Measurements from ENCODE around the gene DPH2. TPM values are rescaled to one million over a fixed set of nuclear protein-coding genes. Genes with fewer than 3 reads are reported as not detected.

Gene DPH2
- total RNA-seq, 1 donor from 2014 or later = 15.0 TPM

DNA sequence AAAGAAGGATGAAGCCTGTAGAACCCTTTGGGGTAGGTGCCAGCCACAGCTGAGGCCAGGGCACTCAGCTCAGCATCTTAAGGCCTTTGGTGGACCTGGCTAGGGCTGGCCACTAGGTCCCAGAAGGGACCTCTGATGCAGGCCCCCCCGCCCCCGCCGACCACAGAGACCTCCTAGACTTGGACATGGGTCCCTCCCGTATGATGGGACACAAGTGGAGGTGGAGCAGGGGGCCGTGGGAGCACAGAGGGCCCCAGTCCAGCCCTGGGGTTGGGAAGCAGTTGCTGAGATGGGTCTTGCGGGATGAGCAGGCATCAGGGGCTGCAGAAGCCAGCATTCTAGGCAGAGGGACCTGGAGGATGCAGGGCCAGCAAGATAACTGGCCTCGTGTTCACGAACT, 12.4 kb downstream of the DPH2 start:
- no peak overlapping the region for H3K27ac ChIP-seq
- H3K27me3 ChIP-seq (ENCODE audit: low read depth) = no peaks in the 10 kb centered on the region
- DNase-seq (no peak), ATAC-seq (no peak)
- TF ChIP-seq CTCF (IDR thresholded peaks at IDR 0.05) = no peak
- H3K36me3 ChIP-seq = peaks cover 21% of the 10 kb centered on the region
- H3K4me1 ChIP-seq = peaks cover 25% of the 10 kb centered on the region
- intact Hi-C loops (cut with DNase I) = no loop called here
- no peaks in the 10 kb centered on the region for H3K9me3 ChIP-seq
- no peak overlapping the region for H3K4me3 ChIP-seq

DNA sequence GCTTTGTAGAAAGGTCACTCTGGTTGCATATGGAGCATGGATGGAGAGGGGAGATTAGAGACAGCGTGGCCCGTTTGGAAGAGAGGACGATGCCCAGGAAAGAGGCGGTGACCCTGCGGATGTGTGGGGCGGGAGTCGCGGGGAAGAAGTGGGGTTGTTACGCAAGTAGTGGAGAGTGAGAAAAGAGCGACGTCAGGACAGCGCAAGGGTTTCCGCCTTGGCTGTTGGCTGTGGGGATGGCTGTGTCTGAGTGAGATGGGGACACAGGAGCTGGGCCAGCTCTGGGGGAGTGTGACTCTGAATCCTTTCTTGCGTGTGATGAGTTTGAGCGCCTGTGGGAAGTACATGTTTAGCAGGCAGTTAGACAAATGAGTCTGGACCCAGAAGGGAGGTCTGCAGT, 13.0 kb downstream of the DPH2 start:
- Histone ChIP-seq H3K4me1 (peaks cover 19% of the 10 kb centered on the region), H3K4me3 (no peak overlapping the region), H3K27me3 (ENCODE audit: low read depth) (no peaks in the 10 kb centered on the region), H3K27ac (no peak overlapping the region), H3K9me3 (no peaks in the 10 kb centered on the region), H3K36me3 (peaks cover 15% of the 10 kb centered on the region)
- intact Hi-C loops (cut with DNase I) = no loop called here
- no peak for TF ChIP-seq CTCF (IDR thresholded peaks at IDR 0.05)
- DNase-seq (no peak), ATAC-seq (no peak)

DNA sequence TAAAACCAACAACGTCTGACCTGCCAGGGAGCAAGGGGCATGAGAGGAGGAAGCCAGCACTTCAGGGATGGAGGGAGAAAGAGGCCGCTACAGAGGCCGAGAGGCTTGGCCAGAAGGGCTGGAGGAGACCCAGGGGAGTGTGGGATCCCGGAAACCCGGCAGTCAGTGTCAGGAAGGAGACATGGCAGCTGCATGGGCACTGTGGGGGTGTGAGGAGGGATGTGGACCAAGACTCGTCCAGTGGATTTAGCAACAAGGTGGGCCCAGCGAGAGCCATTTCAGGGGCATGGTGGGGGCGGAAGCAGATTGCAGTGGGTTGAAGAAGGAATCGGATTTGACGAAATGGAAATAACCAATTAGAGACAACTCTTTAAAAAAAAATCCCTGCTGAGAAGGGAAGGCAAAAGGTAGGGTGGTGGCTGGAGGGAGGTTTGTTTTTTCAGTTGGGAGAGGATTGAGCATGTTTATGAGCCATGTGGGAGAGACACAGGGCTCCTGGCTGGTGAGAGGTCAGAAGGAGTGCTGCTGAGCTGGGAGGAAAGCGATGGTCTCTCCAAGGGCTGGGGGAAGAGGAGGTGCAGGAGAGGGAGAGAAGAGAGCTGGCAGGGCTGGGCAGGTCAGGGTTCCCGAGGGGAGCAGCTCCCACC, 13.6 kb downstream of the DPH2 start:
- no peaks in the 10 kb centered on the region for H3K27me3 ChIP-seq (ENCODE audit: low read depth)
- H3K9me3 ChIP-seq = no peaks in the 10 kb centered on the region
- DNase-seq (no peak), ATAC-seq (no peak)
- H3K36me3 ChIP-seq = peaks cover 9% of the 10 kb centered on the region
- peaks cover 13% of the 10 kb centered on the region for H3K4me1 ChIP-seq
- intact Hi-C loops (cut with DNase I) = no loop called here
- no peak overlapping the region for H3K27ac ChIP-seq
- TF ChIP-seq CTCF (IDR thresholded peaks at IDR 0.05) = no peak
- no peak overlapping the region for H3K4me3 ChIP-seq

- Histone ChIP-seq H3K27ac (no peak overlapping the region), H3K36me3 (peaks cover 8% of the 10 kb centered on the region), H3K27me3 (ENCODE audit: low read depth) (no peaks in the 10 kb centered on the region), H3K4me3 (no peak overlapping the region), H3K4me1 (peaks cover 6% of the 10 kb centered on the region), H3K9me3 (no peaks in the 10 kb centered on the region)
- intact Hi-C loops (cut with DNase I) = no loop called here
- no peak for TF ChIP-seq CTCF (IDR thresholded peaks at IDR 0.05)
- ATAC-seq (no peak), DNase-seq (no peak)
Measured at GRCh38 chr1:43984855-43985254, 15.0 kb downstream of the DPH2 start.

DNA sequence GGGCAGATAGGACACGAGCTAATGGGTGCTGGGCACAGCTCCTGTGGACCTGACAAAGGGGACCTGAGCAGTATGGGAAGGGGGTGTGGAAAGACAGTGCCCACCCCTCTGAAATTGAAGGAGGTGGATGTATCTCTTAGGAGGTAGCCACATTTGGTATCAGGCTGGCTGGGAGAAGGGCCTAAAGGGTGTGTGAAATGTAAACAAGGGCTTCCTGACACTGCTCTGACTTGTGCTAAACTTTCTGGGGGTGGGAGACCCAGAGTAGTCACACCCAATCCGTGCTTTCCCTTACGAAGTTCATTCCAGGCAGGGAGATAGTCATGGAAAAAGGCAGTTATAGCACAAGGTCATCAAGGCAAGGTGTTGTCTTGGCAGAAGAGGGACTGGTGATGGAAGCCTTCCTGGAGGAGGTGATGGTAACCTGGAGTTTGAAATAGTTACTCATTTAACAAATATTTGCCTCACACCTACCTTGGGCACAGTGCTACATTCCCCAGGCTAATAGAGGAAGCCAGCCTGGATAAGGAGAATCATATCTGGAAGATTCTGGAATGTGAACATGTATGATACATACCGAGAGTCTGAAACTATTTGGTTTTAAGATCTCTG, 16.3 kb downstream of the DPH2 start:
- no peak overlapping the region for H3K27ac ChIP-seq
- peaks cover 7% of the 10 kb centered on the region for H3K4me1 ChIP-seq
- ATAC-seq (no peak), DNase-seq (no peak)
- no peak for TF ChIP-seq CTCF (IDR thresholded peaks at IDR 0.05)
- peaks cover 8% of the 10 kb centered on the region for H3K36me3 ChIP-seq
- no peak overlapping the region for H3K4me3 ChIP-seq
- no peaks in the 10 kb centered on the region for H3K9me3 ChIP-seq
- intact Hi-C loops (cut with DNase I) = no loop called here
- H3K27me3 ChIP-seq (ENCODE audit: low read depth) = no peaks in the 10 kb centered on the region
